Raji (cell line): ENCODE data around the gene MYLK.

Source experiments
- POLR2A ChIP-seq: IDR thresholded peaks from 2 replicates; pipeline ENCODE4 v1.6.1; 2011; ENCODE audit warnings: low read depth, low read length, control low read depth; ENCODE audit not compliant: insufficient read depth

Gene MYLK

DNA sequence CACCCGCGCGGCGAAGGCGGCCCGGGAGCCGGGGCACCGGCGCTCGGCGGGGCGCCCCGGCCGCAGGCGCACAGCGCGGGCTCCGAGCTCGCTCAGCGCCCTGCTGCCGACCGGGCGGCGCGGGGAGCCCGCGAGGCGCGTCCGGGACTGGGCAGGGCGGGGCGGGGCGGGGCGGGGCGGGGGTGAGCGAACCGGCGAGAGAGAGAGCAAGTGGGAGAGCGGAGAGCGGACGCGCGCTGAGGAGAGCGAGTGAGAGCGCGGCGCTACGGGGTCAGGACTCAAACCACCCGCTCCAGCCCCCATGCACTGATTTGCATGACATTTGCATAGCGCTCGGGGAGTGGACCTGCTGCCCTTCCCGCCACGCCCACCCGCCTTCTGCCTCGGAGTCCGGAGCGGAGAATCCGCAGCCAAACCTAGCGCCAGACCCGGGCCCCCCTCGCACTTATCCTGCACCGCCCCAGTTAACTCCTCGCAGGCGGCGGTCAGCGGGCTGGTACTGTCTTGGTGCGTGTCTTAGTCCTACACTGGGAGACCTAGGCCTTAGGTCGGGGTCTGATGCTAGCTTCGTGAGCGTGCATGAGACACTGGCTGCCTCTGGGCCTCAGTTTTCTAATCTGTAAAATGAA is at the start of gene MYLK:
Gene MYLK (minus strand): TSS at position 130 of the 629 bp plus-strand sequence. CDS start 90,491 bp downstream, outside the sequence.
- no peak for TF ChIP-seq POLR2A

- no peak for TF ChIP-seq POLR2A
Measured at GRCh38 chr3:123930445-123930844, 46.3 kb upstream of the MYLK start.

DNA sequence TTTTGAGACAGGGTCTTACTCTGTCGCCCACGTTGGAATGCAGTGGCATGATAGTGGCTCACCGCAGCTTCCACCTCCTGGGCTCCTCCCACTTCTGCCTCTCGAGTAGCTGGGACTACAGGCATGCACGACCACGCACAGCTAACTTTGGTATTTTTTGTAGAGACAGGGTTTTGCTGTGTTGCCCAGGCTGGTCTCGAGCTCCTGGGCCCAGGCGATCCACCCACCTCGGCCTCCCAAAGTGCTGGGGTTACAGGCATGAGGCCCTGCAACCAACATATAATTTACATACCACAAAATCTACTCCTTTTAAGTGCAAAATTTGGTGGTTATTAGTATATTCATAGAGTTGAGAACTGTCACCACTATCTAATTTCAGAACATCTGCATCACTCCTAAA is 45.2 kb upstream of the MYLK start:
- no peak for TF ChIP-seq POLR2A

GRCh38 chr3:123926396-123926795 is 42.3 kb upstream of the MYLK start:
- no peak for TF ChIP-seq POLR2A

GRCh38 chr3:123920868-123921267 is 36.7 kb upstream of the MYLK start:
- TF ChIP-seq POLR2A: no peak

GRCh38 chr3:123920383-123920782 is 36.3 kb upstream of the MYLK start:
- TF ChIP-seq POLR2A: no peak

DNA sequence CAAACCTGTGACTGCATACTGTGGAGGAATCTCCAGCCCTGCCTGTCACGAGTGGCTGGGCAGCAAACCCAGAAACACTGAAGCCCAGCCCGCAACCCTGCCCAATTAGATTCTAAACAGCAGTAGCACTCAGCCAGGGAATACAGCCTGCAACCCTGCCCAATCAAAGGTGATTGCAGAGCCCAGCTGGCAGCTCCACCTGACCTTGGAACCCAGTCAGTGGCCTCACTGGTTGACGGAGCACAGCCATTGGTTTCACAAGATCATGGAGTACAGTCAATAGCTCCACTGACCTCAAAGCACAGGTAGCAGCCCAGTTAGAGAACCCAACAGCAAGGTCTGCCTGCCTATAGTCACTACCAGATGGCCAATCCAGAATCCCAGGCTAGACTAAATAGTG is 35.2 kb upstream of the MYLK start:
- TF ChIP-seq POLR2A: no peak

GRCh38 chr3:123914829-123915228 is 30.7 kb upstream of the MYLK start:
- TF ChIP-seq POLR2A: no peak

DNA sequence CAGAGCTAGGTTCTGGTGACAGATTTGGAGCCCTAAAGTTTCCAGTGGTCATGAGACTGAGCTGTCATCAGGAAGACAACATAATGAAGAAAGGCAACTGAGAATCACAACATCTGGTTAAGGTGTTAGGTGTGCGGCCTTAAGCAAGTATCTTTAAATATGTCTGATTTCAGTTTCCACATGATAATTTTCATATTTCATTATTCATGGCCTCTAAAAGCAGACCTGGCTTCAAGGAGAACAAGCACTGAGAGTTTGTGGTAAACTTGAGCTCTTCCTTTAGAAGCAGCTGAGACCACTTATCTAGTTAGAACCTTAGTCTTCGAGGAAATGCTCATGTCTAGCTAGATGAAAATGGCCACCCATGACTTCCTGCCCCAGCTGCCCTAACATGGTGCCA is 25.7 kb upstream of the MYLK start:
- no peak for TF ChIP-seq POLR2A

- TF ChIP-seq POLR2A: no peak
Measured at GRCh38 chr3:123907720-123908119, 23.6 kb upstream of the MYLK start.

- no peak for TF ChIP-seq POLR2A
Measured at GRCh38 chr3:123899300-123899865, 15.3 kb upstream of the MYLK start.

DNA sequence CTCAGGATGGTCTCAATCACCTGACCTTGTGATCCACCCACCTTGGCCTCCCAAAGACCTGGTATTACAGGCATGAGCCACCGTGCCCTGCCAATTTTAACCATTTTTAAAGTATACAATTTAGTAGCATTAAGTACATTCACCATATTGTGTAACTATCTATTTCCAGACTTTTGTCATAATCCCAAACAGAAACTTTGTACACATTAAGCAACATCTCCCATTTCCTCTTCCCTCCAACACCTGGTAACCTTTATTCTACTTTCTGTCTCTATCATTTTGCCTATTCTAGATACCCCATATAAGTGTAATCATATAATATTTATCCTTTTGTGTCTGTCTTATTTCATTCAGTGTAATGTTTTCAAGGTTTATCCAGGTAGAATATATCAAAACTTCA is 8.9 kb upstream of the MYLK start:
- no peak for TF ChIP-seq POLR2A

- no peak for TF ChIP-seq POLR2A
Measured at GRCh38 chr3:123892195-123892594, 8.1 kb upstream of the MYLK start.

- no peak for TF ChIP-seq POLR2A
Measured at GRCh38 chr3:123884993-123885392, 861 bp upstream of the MYLK start.

DNA sequence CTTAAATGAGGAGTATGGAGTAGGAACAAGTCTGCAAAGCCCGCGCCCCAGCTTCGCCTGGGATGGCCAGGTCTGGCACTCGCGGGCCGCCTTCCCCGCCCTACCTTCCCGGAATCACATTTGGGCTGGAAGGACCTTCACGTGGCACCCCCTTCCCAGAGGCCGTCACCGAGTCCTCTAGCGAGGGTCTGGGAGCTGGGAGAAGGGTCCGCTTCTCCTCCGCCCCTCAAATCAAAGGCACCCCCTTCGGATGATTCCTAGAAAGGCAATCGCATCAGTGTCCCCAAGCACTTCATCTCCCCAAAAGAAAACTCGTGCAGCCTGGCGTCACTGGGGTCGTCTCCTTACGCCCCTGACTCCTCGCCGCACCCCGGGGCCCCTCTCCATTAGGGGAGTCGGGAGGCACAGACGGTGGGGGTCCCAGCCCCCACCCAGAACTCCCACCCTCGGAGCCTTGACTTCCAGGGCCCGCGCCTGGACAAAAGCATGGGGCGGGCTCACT is 380 bp downstream of the MYLK start:
- TF ChIP-seq POLR2A: no peak

GRCh38 chr3:123883111-123883510 is 1.0 kb downstream of the MYLK start:
- TF ChIP-seq POLR2A: no peak

DNA sequence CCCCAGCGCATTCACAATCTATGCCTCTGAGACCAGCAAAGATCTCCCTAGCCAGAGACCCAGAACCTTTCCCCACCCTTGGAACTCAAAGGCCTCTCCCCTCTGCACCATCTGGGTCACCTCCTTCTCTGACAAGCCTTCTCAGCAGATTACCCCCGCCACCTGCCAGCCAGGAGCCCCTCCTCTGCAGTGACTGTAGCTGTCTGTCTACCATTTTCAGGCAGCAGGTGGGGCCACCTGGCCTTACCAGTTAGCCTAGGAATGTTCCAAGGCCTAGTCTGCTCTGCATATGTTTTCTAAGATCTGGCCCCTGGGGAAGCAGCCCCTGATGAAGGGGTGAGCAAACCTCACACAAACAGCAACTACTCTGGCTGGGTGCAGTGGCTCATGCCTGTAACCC is 2.4 kb downstream of the MYLK start:
- no peak for TF ChIP-seq POLR2A
